OCI-M2 (cell line): ENCODE data around the gene ENSA.
A peak's percentile ranks its signal among the peaks of the same experiment; 100 is the strongest.
"Not testable (repeated sequence)": the region's sequence is repeated elsewhere in the genome, so short reads cannot be mapped to it uniquely, and the experiment has no call there.

Experiments used
- DNase-seq: peaks from one replicate; lab custom pipeline; 2025; ENCODE audit not compliant: unreplicated experiment; lab: John Stamatoyannopoulos, UW

ENSA gene

GRCh38 chr1:150629115-150629928 lies at the start of gene ENSA:
ENSA (minus strand) TSS chr1:150629612; CDS start chr1:150629470, 142 bp downstream.
- peak; percentile 89 for DNase-seq

GRCh38 chr1:150678988-150679387 lies 49.6 kb upstream of the ENSA start:
- DNase-seq: no peak

GRCh38 chr1:150674881-150675280 lies 45.5 kb upstream of the ENSA start:
- DNase-seq: no peak

- no peak for DNase-seq
Measured at GRCh38 chr1:150663321-150663720, 33.9 kb upstream of the ENSA start.

- no peak for DNase-seq
Measured at GRCh38 chr1:150662811-150663210, 33.4 kb upstream of the ENSA start.

GRCh38 chr1:150661156-150661555 lies 31.7 kb upstream of the ENSA start:
- DNase-seq: no peak

GRCh38 chr1:150660584-150660983 lies 31.2 kb upstream of the ENSA start:
- DNase-seq: no peak

- not testable (repeated sequence) for DNase-seq
Measured at GRCh38 chr1:150657064-150657463, 27.7 kb upstream of the ENSA start.

- not testable (repeated sequence) for DNase-seq
Measured at GRCh38 chr1:150654635-150655034, 25.2 kb upstream of the ENSA start.

GRCh38 chr1:150650193-150650592 lies 20.8 kb upstream of the ENSA start:
- DNase-seq: no peak

GRCh38 chr1:150649441-150650075 lies 20.1 kb upstream of the ENSA start:
- DNase-seq: no peak

GRCh38 chr1:150642296-150642695 lies 12.9 kb upstream of the ENSA start:
- DNase-seq: no peak

GRCh38 chr1:150641126-150641815 lies 11.9 kb upstream of the ENSA start:
- not testable (repeated sequence) for DNase-seq

GRCh38 chr1:150638430-150638829 lies 9.0 kb upstream of the ENSA start:
- DNase-seq: not testable (repeated sequence)

GRCh38 chr1:150634839-150635622 lies 5.6 kb upstream of the ENSA start:
- not testable (repeated sequence) for DNase-seq

- DNase-seq: no peak
Measured at GRCh38 chr1:150628766-150629114, 672 bp downstream of the ENSA start.

- no peak for DNase-seq
Measured at GRCh38 chr1:150627826-150628410, 1.5 kb downstream of the ENSA start.

GRCh38 chr1:150626150-150626549 lies 3.3 kb downstream of the ENSA start:
- no peak for DNase-seq

GRCh38 chr1:150624546-150624945 lies 4.9 kb downstream of the ENSA start:
- not testable (repeated sequence) for DNase-seq

GRCh38 chr1:150624134-150624533 lies 5.3 kb downstream of the ENSA start:
- not testable (repeated sequence) for DNase-seq
